SK-N-SH (cell line): ENCODE data around the gene DNMBP.

ENCODE experiments used
- FOSL2 ChIP-seq: IDR thresholded peaks from 2 replicates; pipeline ENCODE4 v1.4.0; 2012; ENCODE audit warnings: low read depth, mild to moderate bottlenecking, moderate library complexity, borderline replicate concordance
- GABPA ChIP-seq: IDR thresholded peaks from 2 replicates; pipeline ENCODE4 v1.4.0; 2012; ENCODE audit warnings: low read depth, mild to moderate bottlenecking
- POLR2AphosphoS5 ChIP-seq: IDR thresholded peaks from 2 replicates; pipeline ENCODE4 v1.6.1; 2012; ENCODE audit warnings: low read depth, low read length
- RAD21 ChIP-seq: IDR thresholded peaks from 2 replicates; pipeline ENCODE4 v1.6.1; 2012; ENCODE audit warnings: mild to moderate bottlenecking, low read length
- SMC3 ChIP-seq: IDR thresholded peaks from 2 replicates; pipeline ENCODE4 v1.6.1; 2012; ENCODE audit warnings: low read depth, low read length, improper control_type of control experiment
- USF2 ChIP-seq: fragments of 150-350 bp; IDR thresholded peaks from 2 replicates; pipeline ENCODE4 v1.6.1; 2017; ENCODE audit warnings: antibody characterized with exemption, low read length, low read depth, borderline replicate concordance
- TF ChIP-seq, protein P1 (sequence below): fragments of 200-600 bp; sonication (generic); IDR thresholded peaks from 2 replicates; pipeline ENCODE4 v1.6.1; 2017; ENCODE audit warnings: antibody characterized with exemption, mild to moderate bottlenecking, moderate library complexity

DNA sequence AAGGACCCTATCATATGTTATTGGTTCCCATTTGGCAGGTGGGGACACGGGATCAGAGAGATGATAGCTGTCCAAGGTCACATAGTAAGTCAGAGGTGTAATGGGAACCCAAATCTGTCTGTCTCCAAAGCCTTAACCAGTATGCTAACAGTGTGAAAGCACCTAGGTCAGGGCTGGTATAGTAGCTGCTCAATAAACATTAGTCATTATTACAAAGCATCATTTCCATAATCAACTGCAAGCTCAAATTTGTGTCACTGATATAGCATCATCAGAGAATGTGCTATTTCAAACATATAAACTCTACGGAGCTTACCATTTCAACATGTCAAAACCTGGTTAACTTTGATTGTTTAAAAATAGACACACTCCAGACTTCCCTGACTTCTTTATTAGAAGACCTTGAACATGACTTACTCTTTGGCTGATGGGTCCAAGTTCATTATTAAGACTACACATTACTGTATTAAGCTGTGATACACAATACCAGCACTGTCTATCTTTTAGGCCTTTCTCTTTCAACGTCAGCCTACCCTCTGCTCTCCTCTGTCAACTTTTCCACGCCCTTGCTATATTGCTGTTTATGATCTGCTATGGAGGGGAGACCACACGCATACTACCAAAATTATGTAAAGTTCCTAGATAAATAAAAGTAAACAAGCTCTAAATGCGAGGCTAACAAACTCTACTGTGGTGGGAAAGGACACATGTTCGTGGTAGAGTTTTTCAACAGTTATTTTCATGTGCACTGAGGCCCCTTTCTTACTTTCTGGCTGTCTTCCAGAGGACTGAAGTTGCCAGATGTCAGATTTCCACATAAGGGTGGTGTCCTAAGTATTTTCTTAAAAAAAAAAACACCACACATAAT, 33.6 kb downstream of the DNMBP start:
- TF ChIP-seq GABPA (no peak), POLR2AphosphoS5 (no peak), USF2 (no peak), RAD21 (no peak), SMC3 (no peak), FOSL2 (no peak)
- TF ChIP-seq, protein P1, sequence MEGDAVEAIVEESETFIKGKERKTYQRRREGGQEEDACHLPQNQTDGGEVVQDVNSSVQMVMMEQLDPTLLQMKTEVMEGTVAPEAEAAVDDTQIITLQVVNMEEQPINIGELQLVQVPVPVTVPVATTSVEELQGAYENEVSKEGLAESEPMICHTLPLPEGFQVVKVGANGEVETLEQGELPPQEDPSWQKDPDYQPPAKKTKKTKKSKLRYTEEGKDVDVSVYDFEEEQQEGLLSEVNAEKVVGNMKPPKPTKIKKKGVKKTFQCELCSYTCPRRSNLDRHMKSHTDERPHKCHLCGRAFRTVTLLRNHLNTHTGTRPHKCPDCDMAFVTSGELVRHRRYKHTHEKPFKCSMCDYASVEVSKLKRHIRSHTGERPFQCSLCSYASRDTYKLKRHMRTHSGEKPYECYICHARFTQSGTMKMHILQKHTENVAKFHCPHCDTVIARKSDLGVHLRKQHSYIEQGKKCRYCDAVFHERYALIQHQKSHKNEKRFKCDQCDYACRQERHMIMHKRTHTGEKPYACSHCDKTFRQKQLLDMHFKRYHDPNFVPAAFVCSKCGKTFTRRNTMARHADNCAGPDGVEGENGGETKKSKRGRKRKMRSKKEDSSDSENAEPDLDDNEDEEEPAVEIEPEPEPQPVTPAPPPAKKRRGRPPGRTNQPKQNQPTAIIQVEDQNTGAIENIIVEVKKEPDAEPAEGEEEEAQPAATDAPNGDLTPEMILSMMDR = no peak
